22Rv1 (cell line): ENCODE data around the gene PARP8.

Experiments used
- ZFX ChIP-seq: fragments of 450-650 bp; IDR thresholded peaks from 2 replicates; pipeline ENCODE4 v1.6.1; 2017; ENCODE audit warnings: antibody characterized with exemption, borderline replicate concordance
- TF ChIP-seq, protein P1 (sequence below): fragments of 450-650 bp; IDR thresholded peaks from 2 replicates; pipeline ENCODE4 v1.5.1; 2017; ENCODE audit warnings: mild to moderate bottlenecking

DNA sequence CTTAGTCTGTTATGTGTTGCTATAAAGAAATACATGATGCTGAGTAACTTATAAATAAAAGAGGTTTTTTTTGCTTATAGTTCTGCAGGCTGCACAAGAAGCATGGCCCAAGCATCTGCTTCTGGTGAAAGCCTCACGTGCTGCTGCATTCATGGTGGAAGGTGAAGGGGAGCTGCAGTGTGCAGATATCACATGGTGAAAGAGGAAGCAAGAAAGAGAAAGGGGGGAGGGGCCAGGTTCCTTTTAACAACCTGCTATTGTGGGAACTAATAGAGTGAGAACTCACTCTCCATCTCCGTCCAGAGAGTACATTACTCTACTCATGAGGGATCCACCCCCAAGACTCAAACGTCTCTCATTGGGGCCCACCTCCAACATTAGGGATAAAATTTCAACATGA, 12.5 kb upstream of the PARP8 start:
- TF ChIP-seq, protein P1, sequence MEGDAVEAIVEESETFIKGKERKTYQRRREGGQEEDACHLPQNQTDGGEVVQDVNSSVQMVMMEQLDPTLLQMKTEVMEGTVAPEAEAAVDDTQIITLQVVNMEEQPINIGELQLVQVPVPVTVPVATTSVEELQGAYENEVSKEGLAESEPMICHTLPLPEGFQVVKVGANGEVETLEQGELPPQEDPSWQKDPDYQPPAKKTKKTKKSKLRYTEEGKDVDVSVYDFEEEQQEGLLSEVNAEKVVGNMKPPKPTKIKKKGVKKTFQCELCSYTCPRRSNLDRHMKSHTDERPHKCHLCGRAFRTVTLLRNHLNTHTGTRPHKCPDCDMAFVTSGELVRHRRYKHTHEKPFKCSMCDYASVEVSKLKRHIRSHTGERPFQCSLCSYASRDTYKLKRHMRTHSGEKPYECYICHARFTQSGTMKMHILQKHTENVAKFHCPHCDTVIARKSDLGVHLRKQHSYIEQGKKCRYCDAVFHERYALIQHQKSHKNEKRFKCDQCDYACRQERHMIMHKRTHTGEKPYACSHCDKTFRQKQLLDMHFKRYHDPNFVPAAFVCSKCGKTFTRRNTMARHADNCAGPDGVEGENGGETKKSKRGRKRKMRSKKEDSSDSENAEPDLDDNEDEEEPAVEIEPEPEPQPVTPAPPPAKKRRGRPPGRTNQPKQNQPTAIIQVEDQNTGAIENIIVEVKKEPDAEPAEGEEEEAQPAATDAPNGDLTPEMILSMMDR = no peak
- TF ChIP-seq ZFX = no peak
